Measurements from ENCODE around the gene LARP6. TPM values are rescaled to one million over a fixed set of nuclear protein-coding genes. Genes with fewer than 3 reads are reported as not detected.
"Not testable (repeated sequence)": the region's sequence is repeated elsewhere in the genome, so short reads cannot be mapped to it uniquely, and the experiment has no call there.

LARP6 gene
- total RNA-seq, 1 experiment from 2014 or later = 53.6 TPM

DNA sequence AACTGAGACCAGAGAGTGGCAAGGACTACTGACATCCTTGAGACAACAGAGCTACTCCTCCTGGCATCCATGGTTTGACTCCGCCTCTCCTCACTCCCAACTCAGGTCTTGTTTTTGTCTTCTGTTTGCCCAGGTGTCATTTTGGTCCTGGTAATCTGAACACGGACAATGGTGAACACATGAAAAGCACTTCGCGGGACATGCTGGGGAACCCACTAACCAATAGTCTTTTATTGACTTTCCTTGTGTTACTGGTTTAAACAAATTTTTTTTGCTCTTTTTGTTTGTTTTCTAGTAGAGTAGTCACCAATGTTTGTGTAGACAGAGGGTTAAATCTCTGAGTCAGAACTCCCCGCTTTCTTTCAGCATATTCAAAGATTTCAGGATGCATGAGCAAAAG, 38.4 kb downstream of the LARP6 start:
- Histone ChIP-seq H3K9me3 (ENCODE audit: low read depth, low read length, poor library complexity, severe bottlenecking) (peaks cover 4% of the 10 kb centered on the region), H3K27ac (ENCODE audit: low read depth, low read length, poor library complexity, severe bottlenecking) (no peak overlapping the region), H3K4me3 (ENCODE audit: low read depth, low read length, poor library complexity, severe bottlenecking) (no peak overlapping the region), H3K27me3 (replicated peaks; ENCODE audit: insufficient read depth, low read depth, low read length, poor library complexity) (no peaks in the 10 kb centered on the region), H3K36me3 (ENCODE audit: insufficient read depth, low read length, poor library complexity, severe bottlenecking) (no peaks in the 10 kb centered on the region), H3K4me1 (ENCODE audit: insufficient read depth, low read length, poor library complexity, severe bottlenecking) (no peaks in the 10 kb centered on the region)
- TF ChIP-seq EZH2 (IDR thresholded peaks at IDR 0.05; ENCODE audit: borderline replicate concordance, low read depth, low read length, poor library complexity, severe bottlenecking) (no peak), CTCF (conservative IDR thresholded peaks at IDR 0.05; ENCODE audit: low read depth, low read length) (no peak)
- no TSS peak for BruUV-seq (replicated peaks)
- intact Hi-C loops (cut with micrococcal nuclease; ENCODE audit: unreplicated experiment) = no loop called here
- no peak for DNase-seq (ENCODE audit: low spot score)
- ChIA-PET POLR2A (ENCODE audit: low non-redundant PET) (no interaction called here), CTCF (no interaction called here)

DNA sequence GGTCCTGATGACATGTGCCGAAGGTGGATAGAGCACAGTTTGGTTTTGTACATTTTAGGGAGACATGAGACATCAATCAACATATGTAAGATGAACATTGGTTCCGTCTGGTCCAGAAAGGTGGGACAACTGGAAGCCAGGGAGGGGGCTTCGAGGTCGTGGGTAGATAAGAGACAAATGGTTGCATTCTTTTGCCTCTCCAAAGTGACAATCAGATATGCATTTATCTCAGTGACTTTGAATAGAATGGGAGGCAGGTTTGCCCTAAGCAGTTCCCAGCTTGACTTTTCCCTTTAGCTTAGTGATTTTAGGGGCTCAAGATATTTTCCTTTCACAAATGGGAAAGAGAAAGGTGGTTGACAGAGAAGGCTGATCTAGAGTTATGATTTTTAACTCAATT, 38.9 kb downstream of the LARP6 start:
- CTCF ChIA-PET; H3K27me3 ChIP-seq (replicated peaks; ENCODE audit: insufficient read depth, low read depth, low read length, poor library complexity); H3K4me3 ChIP-seq (ENCODE audit: low read depth, low read length, poor library complexity, severe bottlenecking); H3K9me3 ChIP-seq (ENCODE audit: low read depth, low read length, poor library complexity, severe bottlenecking); BruUV-seq (replicated peaks); H3K36me3 ChIP-seq (ENCODE audit: insufficient read depth, low read length, poor library complexity, severe bottlenecking); intact Hi-C loops (cut with micrococcal nuclease; ENCODE audit: unreplicated experiment); POLR2A ChIA-PET (ENCODE audit: low non-redundant PET); H3K4me1 ChIP-seq (ENCODE audit: insufficient read depth, low read length, poor library complexity, severe bottlenecking); H3K27ac ChIP-seq (ENCODE audit: low read depth, low read length, poor library complexity, severe bottlenecking); DNase-seq (ENCODE audit: low spot score): not testable (repeated sequence)

DNA sequence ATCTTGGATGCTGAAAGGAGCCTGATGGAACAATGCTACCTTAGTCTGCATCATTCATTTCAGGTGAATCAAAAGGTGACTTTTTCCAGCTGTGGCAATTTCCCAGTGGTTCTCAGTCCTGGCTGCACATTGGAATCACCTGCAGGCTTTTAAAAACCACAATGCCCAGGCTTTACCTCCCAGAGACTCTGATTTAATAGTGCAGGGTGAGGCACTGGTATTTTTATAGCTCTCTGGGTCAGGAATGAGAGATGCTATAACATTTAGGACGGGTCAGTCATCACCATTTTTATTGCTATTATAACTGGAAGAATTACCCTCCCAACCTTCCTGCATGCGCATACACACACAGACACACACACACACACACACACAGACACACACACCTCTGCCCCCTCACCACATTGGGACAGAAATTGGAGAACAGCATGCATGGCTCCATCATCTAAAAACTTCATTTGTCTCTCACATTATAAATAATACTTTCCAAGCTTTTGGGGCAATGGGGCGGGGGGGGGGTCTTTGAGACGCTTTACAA, 41.1 kb downstream of the LARP6 start:
- ChIA-PET POLR2A (ENCODE audit: low non-redundant PET) (no interaction called here), CTCF (interaction anchor here (1.4 to 1.9 kb wide), 2 partner anchors 133 to 247 kb away, joined by 3 to 13 read pairs; no protein-coding TSS in a partner anchor)
- intact Hi-C loops (cut with micrococcal nuclease; ENCODE audit: unreplicated experiment) = loop anchor here (2.0 kb wide), 1 partner anchor 132 kb away; no protein-coding TSS in a partner anchor
- no peaks in the 10 kb centered on the region for H3K9me3 ChIP-seq (ENCODE audit: low read depth, low read length, poor library complexity, severe bottlenecking)
- TF ChIP-seq CTCF (conservative IDR thresholded peaks at IDR 0.05; ENCODE audit: low read depth, low read length) (no peak), EZH2 (IDR thresholded peaks at IDR 0.05; ENCODE audit: borderline replicate concordance, low read depth, low read length, poor library complexity, severe bottlenecking) (no peak)
- no TSS peak for BruUV-seq (replicated peaks)
- H3K36me3 ChIP-seq (ENCODE audit: insufficient read depth, low read length, poor library complexity, severe bottlenecking) = no peaks in the 10 kb centered on the region
- no peaks in the 10 kb centered on the region for H3K27me3 ChIP-seq (replicated peaks; ENCODE audit: insufficient read depth, low read depth, low read length, poor library complexity)
- H3K4me1 ChIP-seq (ENCODE audit: insufficient read depth, low read length, poor library complexity, severe bottlenecking) = no peaks in the 10 kb centered on the region
- no peak overlapping the region for H3K27ac ChIP-seq (ENCODE audit: low read depth, low read length, poor library complexity, severe bottlenecking)
- no peak for DNase-seq (ENCODE audit: low spot score)
- no peak overlapping the region for H3K4me3 ChIP-seq (ENCODE audit: low read depth, low read length, poor library complexity, severe bottlenecking)

DNA sequence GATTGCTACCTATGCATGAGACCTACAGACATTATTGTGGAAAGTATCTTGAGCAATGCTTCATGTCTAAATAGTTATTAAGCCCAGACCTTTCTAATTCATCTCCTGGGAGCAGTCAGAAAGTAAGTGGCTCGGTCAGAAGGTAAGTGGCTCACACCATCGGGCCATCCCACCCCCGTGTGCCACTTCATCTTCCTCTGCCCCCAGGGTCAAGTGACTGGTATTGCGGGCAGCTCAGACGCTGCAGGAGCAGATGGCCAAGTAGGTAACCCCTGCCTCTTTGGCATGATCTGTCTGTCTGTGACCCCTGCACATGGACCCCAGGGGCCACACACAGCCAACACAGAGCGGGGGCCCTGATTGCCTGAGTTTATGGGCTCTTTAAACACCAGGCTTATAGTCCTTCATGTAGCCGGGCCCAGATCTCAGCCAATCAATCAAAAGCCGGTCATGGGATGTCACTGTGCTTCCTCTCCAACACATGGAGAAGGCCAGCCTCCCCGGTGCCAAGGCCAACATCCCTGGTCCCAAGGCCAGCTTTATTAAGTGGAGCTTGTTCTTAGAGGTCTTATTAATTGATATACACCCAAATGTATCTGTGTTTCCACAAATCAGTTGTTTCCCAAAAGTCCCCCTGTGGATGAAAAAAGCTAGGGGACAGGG, 42.9 kb downstream of the LARP6 start:
- no peaks in the 10 kb centered on the region for H3K4me1 ChIP-seq (ENCODE audit: insufficient read depth, low read length, poor library complexity, severe bottlenecking)
- no peak overlapping the region for H3K4me3 ChIP-seq (ENCODE audit: low read depth, low read length, poor library complexity, severe bottlenecking)
- H3K27me3 ChIP-seq (replicated peaks; ENCODE audit: insufficient read depth, low read depth, low read length, poor library complexity) = no peaks in the 10 kb centered on the region
- ChIA-PET CTCF (no interaction called here), POLR2A (ENCODE audit: low non-redundant PET) (no interaction called here)
- H3K27ac ChIP-seq (ENCODE audit: low read depth, low read length, poor library complexity, severe bottlenecking) = no peak overlapping the region
- no peaks in the 10 kb centered on the region for H3K36me3 ChIP-seq (ENCODE audit: insufficient read depth, low read length, poor library complexity, severe bottlenecking)
- H3K9me3 ChIP-seq (ENCODE audit: low read depth, low read length, poor library complexity, severe bottlenecking) = no peaks in the 10 kb centered on the region
- BruUV-seq (replicated peaks) = no TSS peak
- DNase-seq (ENCODE audit: low spot score) = no peak
- intact Hi-C loops (cut with micrococcal nuclease; ENCODE audit: unreplicated experiment) = no loop called here
- TF ChIP-seq CTCF (conservative IDR thresholded peaks at IDR 0.05; ENCODE audit: low read depth, low read length) (no peak), EZH2 (IDR thresholded peaks at IDR 0.05; ENCODE audit: borderline replicate concordance, low read depth, low read length, poor library complexity, severe bottlenecking) (no peak)

Data from A673 (cell line).